Gastroesophageal sphincter (tissue), 3 donors: Measurements from ENCODE around the gene NSFL1C.

Experiments
- CTCF ChIP-seq, 4 experiments: fragments of 200-600 bp in 2 of 4; fragments of 450-650 bp in 2 of 4; sonication (generic) in 1 of 4; IDR thresholded peaks; one replicate each; pipeline ENCODE4 v1.5.1; 2017 to 2019; ENCODE audit warnings: antibody characterized with exemption in 4 of 4, mild to moderate bottlenecking in 2 of 4, moderate library complexity in 2 of 4
- POLR2A ChIP-seq, 2 donors: fragments of 450-650 bp; IDR thresholded peaks; one replicate each; pipeline ENCODE4 v1.6.1; 2017; ENCODE audit warnings: antibody characterized with exemption in 2 of 2, mild to moderate bottlenecking in 2 of 2, moderate library complexity in 1 of 2
- POLR2AphosphoS5 ChIP-seq: sonication (generic); formaldehyde crosslinking; IDR thresholded peaks from one replicate; pipeline ENCODE4 v1.6.1; 2017; ENCODE audit warnings: antibody characterized with exemption

- TF ChIP-seq CTCF (IDR thresholded peaks at IDR 0.05) (no peak), POLR2AphosphoS5 (no peak), POLR2A (IDR thresholded peaks at IDR 0.05) (no peak)
Measured at GRCh38 chr20:1392443-1392692, 74.3 kb downstream of the NSFL1C start.
